ENCODE data around the gene SNUPN.

GRCh38 chr15:75663931-75664421 is 38.5 kb upstream of the SNUPN start:
- TF ChIP-seq CTCF (conservative IDR thresholded peaks at IDR 0.05; ENCODE audit: low read depth, low read length) (no peak), EZH2 (IDR thresholded peaks at IDR 0.05; ENCODE audit: borderline replicate concordance, low read depth, low read length, poor library complexity, severe bottlenecking) (no peak)

Measured in A673 (cell line).